MM.1S (cell line): ENCODE data around the gene ITPRIPL2.
A peak's percentile ranks its signal among the peaks of the same experiment; 100 is the strongest.

Experiments
- DNase-seq: peaks from one replicate; pipeline ENCODE4 v3.0.0-alpha.2; 2015
- H2AFZ ChIP-seq: fragments of 300-600 bp; sonication (generic); 2 replicates; pipeline ENCODE4 v1.6.0; 2016; ENCODE audit warnings: antibody characterized with exemption, low read length
- H3F3A ChIP-seq: fragments of 300-600 bp; sonication (generic); 2 replicates; pipeline ENCODE4 v1.6.1; 2016; ENCODE audit warnings: mild to moderate bottlenecking, antibody characterized with exemption, low read length, moderate library complexity, mixed read lengths; ENCODE audit not compliant: insufficient read depth
- H3K27ac ChIP-seq: fragments of 300-600 bp; sonication (generic); 2 replicates; pipeline ENCODE4 v1.5.1; 2016; ENCODE audit warnings: mild to moderate bottlenecking, low read length
- H3K27me3 ChIP-seq: fragments of 300-600 bp; sonication (generic); replicated peaks from 2 replicates; pipeline ENCODE4 v1.6.0; 2016; ENCODE audit warnings: low read length; ENCODE audit not compliant: insufficient read depth
- H3K36me3 ChIP-seq: fragments of 300-600 bp; sonication (generic); replicated peaks from 2 replicates; pipeline ENCODE4 v1.6.1; 2016; ENCODE audit warnings: mild to moderate bottlenecking, low read length, mixed read lengths; ENCODE audit not compliant: insufficient read depth
- H3K4me1 ChIP-seq: fragments of 300-600 bp; sonication (generic); 2 replicates; pipeline ENCODE4 v1.6.1; 2016; ENCODE audit warnings: low read length, mixed read lengths
- H3K4me2 ChIP-seq: fragments of 300-600 bp; sonication (generic); 2 replicates; pipeline ENCODE4 v1.6.0; 2016; ENCODE audit warnings: low read depth, low read length
- H3K4me3 ChIP-seq: fragments of 300-600 bp; sonication (generic); 2 replicates; pipeline ENCODE4 v1.5.1; 2016; ENCODE audit warnings: low read length, mixed read lengths
- H3K79me2 ChIP-seq: fragments of 300-600 bp; sonication (generic); 2 replicates; pipeline ENCODE4 v1.6.1; 2016; ENCODE audit warnings: mixed run types, low read length, mixed read lengths
- H3K9ac ChIP-seq: fragments of 300-600 bp; sonication (generic); 2 replicates; pipeline ENCODE4 v1.6.1; 2016; ENCODE audit warnings: low read length, mixed read lengths
- H3K9me2 ChIP-seq: fragments of 300-600 bp; sonication (generic); replicated peaks from 2 replicates; pipeline ENCODE4 v1.6.1; 2016; ENCODE audit warnings: mild to moderate bottlenecking, low read length, mixed read lengths; ENCODE audit not compliant: insufficient read depth
- H3K9me3 ChIP-seq: fragments of 300-600 bp; sonication (generic); replicated peaks from 2 replicates; pipeline ENCODE4 v1.6.1; 2016; ENCODE audit warnings: mild to moderate bottlenecking, low read length, mixed read lengths; ENCODE audit not compliant: insufficient read depth
- H4K20me1 ChIP-seq: fragments of 300-600 bp; sonication (generic); 2 replicates; pipeline ENCODE4 v1.6.1; 2016; ENCODE audit warnings: mild to moderate bottlenecking, low read length, moderate library complexity, mixed read lengths; ENCODE audit not compliant: insufficient read depth
- CTCF ChIP-seq: fragments of 300-600 bp; sonication (generic); IDR thresholded peaks from 2 replicates; pipeline ENCODE4 v1.5.1; 2016; ENCODE audit warnings: antibody characterized with exemption, low read length, mixed read lengths
- EZH2 ChIP-seq: fragments of 300-600 bp; sonication (generic); optimal IDR thresholded peaks from 2 replicates; pipeline ENCODE3; 2017; ENCODE audit warnings: low read depth, mild to moderate bottlenecking, antibody characterized with exemption, low read length, mixed read lengths
- EZH2phosphoT487 ChIP-seq: fragments of 300-600 bp; sonication (generic); IDR thresholded peaks from 2 replicates; pipeline ENCODE4 v1.6.1; 2018; ENCODE audit warnings: antibody characterized with exemption, low read length

Gene ITPRIPL2

GRCh38 chr16:19151310-19151709, 37.5 kb downstream of the ITPRIPL2 start:
- H3K4me2 ChIP-seq: no peak overlapping the region
- H3K27me3 ChIP-seq: no peaks in the 10 kb centered on the region
- no peaks in the 10 kb centered on the region for H3K9me3 ChIP-seq
- TF ChIP-seq CTCF (no peak), EZH2phosphoT487 (no peak), EZH2 (no peak)
- no peaks in the 10 kb centered on the region for H4K20me1 ChIP-seq
- no peaks in the 10 kb centered on the region for H3K79me2 ChIP-seq
- H3K9me2 ChIP-seq: no peaks in the 10 kb centered on the region
- no peaks in the 10 kb centered on the region for H3K4me1 ChIP-seq
- no peaks in the 10 kb centered on the region for H3K36me3 ChIP-seq
- no peak for DNase-seq
- no peaks in the 10 kb centered on the region for H3F3A ChIP-seq
- H3K27ac ChIP-seq: no peak overlapping the region
- H2AFZ ChIP-seq: no peak overlapping the region
- H3K9ac ChIP-seq: no peak overlapping the region
- no peak overlapping the region for H3K4me3 ChIP-seq

GRCh38 chr16:19152042-19152441, 38.3 kb downstream of the ITPRIPL2 start:
- H3K4me1 ChIP-seq: no peaks in the 10 kb centered on the region
- no peaks in the 10 kb centered on the region for H3K27me3 ChIP-seq
- H3K9ac ChIP-seq: no peak overlapping the region
- H3K9me2 ChIP-seq: no peaks in the 10 kb centered on the region
- no peaks in the 10 kb centered on the region for H3K36me3 ChIP-seq
- DNase-seq: no peak
- no peaks in the 10 kb centered on the region for H3F3A ChIP-seq
- H4K20me1 ChIP-seq: no peaks in the 10 kb centered on the region
- TF ChIP-seq CTCF: no peak
- no peak overlapping the region for H3K27ac ChIP-seq
- no peak overlapping the region for H3K4me2 ChIP-seq
- H3K9me3 ChIP-seq: no peaks in the 10 kb centered on the region
- H2AFZ ChIP-seq: no peak overlapping the region
- H3K79me2 ChIP-seq: no peaks in the 10 kb centered on the region
- H3K4me3 ChIP-seq: no peak overlapping the region

DNA sequence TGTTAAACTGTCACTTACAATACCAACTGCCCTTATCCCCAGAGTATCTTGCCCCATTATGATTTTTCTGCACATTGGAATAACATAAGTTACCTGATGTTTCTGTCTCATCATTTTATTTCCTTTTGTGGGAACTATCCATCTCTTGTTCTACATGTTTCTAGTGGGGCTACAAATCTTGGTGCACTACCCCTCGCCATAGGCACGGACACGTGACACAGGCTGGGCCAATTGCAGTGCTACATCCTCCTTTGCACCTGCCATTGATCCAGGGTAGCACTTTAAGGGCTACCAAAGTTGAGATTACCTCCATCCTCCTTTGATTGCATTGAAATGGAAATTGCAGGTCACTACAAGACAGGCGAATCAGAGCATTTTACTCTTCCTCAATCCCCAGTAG, 40.1 kb downstream of the ITPRIPL2 start:
- no peak overlapping the region; the same call in 1 of the 2 replicates for H3K4me3 ChIP-seq
- no peaks in the 10 kb centered on the region for H3K4me1 ChIP-seq
- peak; percentile 41 for DNase-seq
- H3K27me3 ChIP-seq: no peaks in the 10 kb centered on the region
- H4K20me1 ChIP-seq: no peaks in the 10 kb centered on the region
- no peaks in the 10 kb centered on the region for H3K36me3 ChIP-seq
- peak overlapping the region; percentile 31 for H3K4me2 ChIP-seq
- H2AFZ ChIP-seq: peak overlapping the region; percentile 83
- TF ChIP-seq EZH2phosphoT487: no peak
- no peak for TF ChIP-seq CTCF
- TF ChIP-seq EZH2: no peak
- no peaks in the 10 kb centered on the region for H3K79me2 ChIP-seq
- H3K9ac ChIP-seq: no peak overlapping the region
- H3K9me3 ChIP-seq: no peaks in the 10 kb centered on the region
- H3K9me2 ChIP-seq: no peaks in the 10 kb centered on the region
- H3F3A ChIP-seq: no peaks in the 10 kb centered on the region
- H3K27ac ChIP-seq: no peak overlapping the region

DNA sequence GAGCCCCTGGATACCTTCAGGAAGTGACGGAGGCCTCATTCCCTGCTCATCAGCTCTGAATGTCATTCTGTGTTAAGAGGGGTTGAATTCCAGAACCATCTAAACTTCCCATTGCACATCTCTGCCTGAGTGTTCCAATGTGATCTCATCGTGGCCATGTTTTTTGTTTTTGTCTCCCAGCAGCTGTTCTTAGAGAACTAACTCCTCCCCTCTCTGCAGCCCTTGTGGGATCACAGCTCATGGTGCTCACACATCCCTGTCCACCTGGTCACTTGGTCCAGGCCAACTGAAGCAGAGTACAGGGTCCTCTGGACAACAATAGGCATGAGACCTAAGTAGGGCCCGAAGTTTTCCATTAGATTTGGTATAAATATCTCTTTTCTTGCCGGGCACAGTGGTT, 48.3 kb downstream of the ITPRIPL2 start:
- TF ChIP-seq CTCF (no peak), EZH2phosphoT487 (no peak), EZH2 (no peak)
- H4K20me1 ChIP-seq: no peaks in the 10 kb centered on the region
- DNase-seq: no peak
- no peaks in the 10 kb centered on the region for H3K4me1 ChIP-seq
- no peaks in the 10 kb centered on the region for H3K9me3 ChIP-seq
- H3F3A ChIP-seq: no peaks in the 10 kb centered on the region
- H3K27me3 ChIP-seq: no peaks in the 10 kb centered on the region
- no peak overlapping the region for H3K27ac ChIP-seq
- no peak overlapping the region for H3K4me3 ChIP-seq
- no peaks in the 10 kb centered on the region for H3K9me2 ChIP-seq
- H3K36me3 ChIP-seq: no peaks in the 10 kb centered on the region
- H3K9ac ChIP-seq: no peak overlapping the region
- H2AFZ ChIP-seq: no peak overlapping the region
- H3K4me2 ChIP-seq: no peak overlapping the region
- no peaks in the 10 kb centered on the region for H3K79me2 ChIP-seq
